Measurements from ENCODE around the gene TCP11. TPM values are rescaled to one million over a fixed set of nuclear protein-coding genes. Genes with fewer than 3 reads are reported as not detected.

Gene TCP11
- total and polyA plus RNA-seq, 3 experiments from 2014 or later, result not detected

DNA sequence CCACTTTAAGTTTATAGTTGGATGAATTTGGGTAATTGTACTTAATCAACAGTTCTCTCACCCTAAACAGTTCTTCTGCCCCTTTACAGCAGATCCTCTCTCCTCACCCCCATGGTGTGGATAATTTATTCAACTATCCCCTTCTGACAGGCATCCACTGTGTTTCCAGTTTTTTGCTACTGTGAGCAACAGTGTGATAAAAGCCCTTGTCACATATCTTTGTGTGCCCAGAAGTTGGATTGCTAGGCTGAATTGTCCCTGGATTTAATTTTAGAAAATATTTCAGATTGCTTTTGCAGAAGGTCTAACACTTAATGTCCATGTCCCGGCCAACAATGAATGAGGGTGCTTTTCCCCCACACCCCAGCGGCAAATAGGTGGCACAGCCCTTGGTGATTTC lies 42.1 kb upstream of the TCP11 start:
- H3K27ac Mint-ChIP-seq, result no peak overlapping the region
- H3K36me3 Mint-ChIP-seq, result no peaks in the 10 kb centered on the region
- H3K36me3 ChIP-seq (ENCODE audit: insufficient read depth, low read length), result no peaks in the 10 kb centered on the region
- ChIA-PET CTCF (no interaction called here), POLR2A (no interaction called here)
- H3K4me3 Mint-ChIP-seq, result no peak overlapping the region
- no peak for DNase-seq
- no peaks in the 10 kb centered on the region for H3K4me1 ChIP-seq (ENCODE audit: insufficient read depth, low read length)
- no peaks in the 10 kb centered on the region for H3K9me3 Mint-ChIP-seq
- H3K27ac ChIP-seq (ENCODE audit: low read depth, low read length), result no peak overlapping the region
- peaks cover 3% of the 10 kb centered on the region for H3K27me3 ChIP-seq (ENCODE audit: insufficient read depth, low read length, poor library complexity, severe bottlenecking)
- peaks cover 13 to 47% of the 10 kb centered on the region in 2 donors for H3K27me3 Mint-ChIP-seq
- H3K4me3 ChIP-seq (ENCODE audit: low read length), result no peak overlapping the region
- no peaks in the 10 kb centered on the region for H3K9me3 ChIP-seq (ENCODE audit: low read length)
- H3K4me1 Mint-ChIP-seq, result peaks cover 0 to 3% (median 0%) of the 10 kb centered on the region in 3 donors

DNA sequence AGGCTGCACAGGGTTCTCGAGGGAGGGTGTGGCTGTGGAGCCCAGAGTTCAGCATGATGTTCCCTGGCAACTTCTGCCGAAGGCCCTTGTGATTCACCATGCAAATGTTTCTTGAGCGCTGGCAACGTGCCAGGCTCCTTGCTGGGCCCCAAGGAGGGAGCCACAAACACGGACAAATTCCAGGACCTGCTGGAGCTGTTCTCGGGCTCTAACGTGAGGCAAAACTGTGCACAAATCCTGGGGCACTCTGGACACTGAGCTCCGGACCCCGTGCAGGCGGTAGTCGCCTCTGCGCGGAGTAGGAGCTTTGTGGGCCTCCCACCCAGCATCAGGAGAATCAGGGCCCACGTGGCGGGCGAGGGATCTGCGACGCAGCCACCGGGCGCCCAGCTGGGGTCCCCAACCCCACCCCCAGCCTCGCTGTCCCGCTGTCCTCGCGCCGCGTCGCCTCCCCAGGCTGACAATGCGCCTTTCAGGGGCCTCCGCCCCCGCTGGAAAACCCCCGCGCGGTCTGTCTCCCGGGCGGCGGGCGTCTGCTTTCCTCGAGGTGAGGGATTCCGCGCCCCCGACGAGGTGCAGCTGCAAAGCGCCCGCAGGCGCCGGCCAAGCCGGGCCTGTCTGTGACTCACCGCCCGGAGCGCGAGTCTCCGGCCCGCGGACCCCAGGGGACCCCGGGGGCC lies 40.9 kb upstream of the TCP11 start:
- peaks cover 3% of the 10 kb centered on the region for H3K27me3 ChIP-seq (ENCODE audit: insufficient read depth, low read length, poor library complexity, severe bottlenecking)
- peaks cover 17 to 45% of the 10 kb centered on the region in 2 donors for H3K27me3 Mint-ChIP-seq
- no peaks in the 10 kb centered on the region for H3K9me3 Mint-ChIP-seq
- H3K4me1 ChIP-seq (ENCODE audit: insufficient read depth, low read length), result no peaks in the 10 kb centered on the region
- H3K36me3 Mint-ChIP-seq, result no peaks in the 10 kb centered on the region
- H3K4me3 ChIP-seq (ENCODE audit: low read length), result no peak overlapping the region
- no peak overlapping the region for H3K27ac ChIP-seq (ENCODE audit: low read depth, low read length)
- no peak overlapping the region for H3K4me3 Mint-ChIP-seq
- CTCF ChIA-PET, result no interaction called here
- POLR2A ChIA-PET, result no interaction called here
- H3K27ac Mint-ChIP-seq, result no peak overlapping the region
- no peaks in the 10 kb centered on the region for H3K36me3 ChIP-seq (ENCODE audit: insufficient read depth, low read length)
- H3K9me3 ChIP-seq (ENCODE audit: low read length), result no peaks in the 10 kb centered on the region
- DNase-seq, result no peak
- peaks cover 0 to 3% (median 0%) of the 10 kb centered on the region in 3 donors for H3K4me1 Mint-ChIP-seq

DNA sequence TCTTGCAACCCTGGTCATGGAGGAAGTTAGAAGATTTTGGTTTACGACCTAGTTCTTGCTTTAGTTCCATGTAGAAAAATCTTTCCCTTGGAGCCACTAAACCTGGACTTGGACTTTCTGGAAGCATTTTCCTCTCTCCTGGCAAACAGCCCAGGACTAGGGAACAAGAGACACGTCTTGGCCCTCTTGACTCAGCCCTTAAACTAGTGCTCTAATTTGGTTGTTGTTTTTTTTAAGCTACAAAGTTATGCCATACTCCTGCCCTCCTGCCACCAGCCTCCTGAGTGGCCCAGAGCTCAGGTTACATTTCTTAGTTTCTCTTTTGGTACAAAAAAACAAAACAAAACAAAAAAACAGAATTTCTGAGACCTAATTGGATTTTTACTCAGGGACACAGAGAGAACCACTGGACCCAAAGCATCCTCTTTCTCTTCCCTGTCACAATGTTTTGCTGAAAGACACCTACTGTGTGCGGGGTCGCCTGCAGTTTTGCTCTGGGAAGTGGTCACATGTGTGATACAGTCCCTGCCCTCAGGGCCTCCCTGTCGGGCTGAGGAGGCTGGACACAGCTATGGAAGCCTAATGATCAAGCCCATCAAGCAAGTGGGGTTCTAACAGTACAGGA lies 40.3 kb upstream of the TCP11 start:
- ChIA-PET POLR2A (no interaction called here), CTCF (no interaction called here)
- H3K9me3 Mint-ChIP-seq, result no peaks in the 10 kb centered on the region

DNA sequence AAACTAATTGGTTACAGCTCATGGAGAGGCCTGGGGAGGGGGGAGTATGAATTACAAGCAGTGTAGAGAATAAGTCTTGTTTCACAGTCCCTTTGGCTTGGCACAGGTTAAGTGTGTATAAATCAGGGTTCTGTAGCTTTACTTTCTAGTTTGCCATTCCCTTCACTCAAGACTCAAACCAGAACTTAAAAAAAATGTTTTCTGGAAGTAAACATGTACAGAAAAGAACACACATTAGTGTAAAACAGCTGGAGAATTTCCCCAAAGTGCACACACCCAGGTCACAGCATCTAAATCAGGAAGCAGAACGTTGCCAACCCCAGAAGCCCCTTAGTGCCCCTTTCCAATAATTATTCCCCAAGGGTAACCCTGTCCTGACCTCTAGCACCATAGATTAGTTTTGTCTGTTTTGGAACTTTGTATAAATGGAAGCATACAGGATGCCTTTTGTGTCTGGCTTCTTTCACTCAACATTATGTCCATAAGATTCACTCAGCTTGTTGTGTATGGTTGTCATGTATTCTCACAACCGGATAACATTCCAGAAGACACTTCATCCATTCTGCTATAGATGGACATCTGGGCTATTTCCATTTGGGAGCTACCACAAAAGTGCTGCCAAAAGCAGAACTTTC lies 38.9 kb upstream of the TCP11 start:
- Mint-ChIP-seq H3K9me3 (no peaks in the 10 kb centered on the region), H3K4me3 (no peak overlapping the region), H3K36me3 (no peaks in the 10 kb centered on the region), H3K27ac (no peak overlapping the region), H3K4me1 (peaks cover 0 to 3% (median 0%) of the 10 kb centered on the region in 3 donors), H3K27me3 (peaks cover 14 to 31% of the 10 kb centered on the region in 2 donors)
- H3K4me3 ChIP-seq (ENCODE audit: low read length), result no peak overlapping the region
- CTCF ChIA-PET, result interaction anchor here (1.4 kb wide), 1 partner anchor 8 kb away, joined by 4 read pairs; no protein-coding TSS in a partner anchor
- peaks cover 3% of the 10 kb centered on the region for H3K27me3 ChIP-seq (ENCODE audit: insufficient read depth, low read length, poor library complexity, severe bottlenecking)
- POLR2A ChIA-PET, result no interaction called here
- H3K4me1 ChIP-seq (ENCODE audit: insufficient read depth, low read length), result no peaks in the 10 kb centered on the region
- H3K27ac ChIP-seq (ENCODE audit: low read depth, low read length), result no peak overlapping the region
- no peaks in the 10 kb centered on the region for H3K36me3 ChIP-seq (ENCODE audit: insufficient read depth, low read length)
- DNase-seq, result no peak
- H3K9me3 ChIP-seq (ENCODE audit: low read length), result no peaks in the 10 kb centered on the region

More for the DNA sequence above, 40.3 kb upstream of the TCP11 start:
- no peak overlapping the region for H3K4me3 Mint-ChIP-seq
- Histone ChIP-seq H3K27ac (ENCODE audit: low read depth, low read length) (no peak overlapping the region), H3K4me1 (ENCODE audit: insufficient read depth, low read length) (no peaks in the 10 kb centered on the region), H3K36me3 (ENCODE audit: insufficient read depth, low read length) (no peaks in the 10 kb centered on the region), H3K4me3 (ENCODE audit: low read length) (no peak overlapping the region), H3K27me3 (ENCODE audit: insufficient read depth, low read length, poor library complexity, severe bottlenecking) (peaks cover 3% of the 10 kb centered on the region), H3K9me3 (ENCODE audit: low read length) (no peaks in the 10 kb centered on the region)
- H3K27me3 Mint-ChIP-seq, result peaks cover 17 to 41% of the 10 kb centered on the region in 2 donors
- no peak overlapping the region for H3K27ac Mint-ChIP-seq
- DNase-seq, result no peak
- no peaks in the 10 kb centered on the region for H3K36me3 Mint-ChIP-seq
- peaks cover 0 to 3% (median 0%) of the 10 kb centered on the region in 3 donors for H3K4me1 Mint-ChIP-seq

DNA sequence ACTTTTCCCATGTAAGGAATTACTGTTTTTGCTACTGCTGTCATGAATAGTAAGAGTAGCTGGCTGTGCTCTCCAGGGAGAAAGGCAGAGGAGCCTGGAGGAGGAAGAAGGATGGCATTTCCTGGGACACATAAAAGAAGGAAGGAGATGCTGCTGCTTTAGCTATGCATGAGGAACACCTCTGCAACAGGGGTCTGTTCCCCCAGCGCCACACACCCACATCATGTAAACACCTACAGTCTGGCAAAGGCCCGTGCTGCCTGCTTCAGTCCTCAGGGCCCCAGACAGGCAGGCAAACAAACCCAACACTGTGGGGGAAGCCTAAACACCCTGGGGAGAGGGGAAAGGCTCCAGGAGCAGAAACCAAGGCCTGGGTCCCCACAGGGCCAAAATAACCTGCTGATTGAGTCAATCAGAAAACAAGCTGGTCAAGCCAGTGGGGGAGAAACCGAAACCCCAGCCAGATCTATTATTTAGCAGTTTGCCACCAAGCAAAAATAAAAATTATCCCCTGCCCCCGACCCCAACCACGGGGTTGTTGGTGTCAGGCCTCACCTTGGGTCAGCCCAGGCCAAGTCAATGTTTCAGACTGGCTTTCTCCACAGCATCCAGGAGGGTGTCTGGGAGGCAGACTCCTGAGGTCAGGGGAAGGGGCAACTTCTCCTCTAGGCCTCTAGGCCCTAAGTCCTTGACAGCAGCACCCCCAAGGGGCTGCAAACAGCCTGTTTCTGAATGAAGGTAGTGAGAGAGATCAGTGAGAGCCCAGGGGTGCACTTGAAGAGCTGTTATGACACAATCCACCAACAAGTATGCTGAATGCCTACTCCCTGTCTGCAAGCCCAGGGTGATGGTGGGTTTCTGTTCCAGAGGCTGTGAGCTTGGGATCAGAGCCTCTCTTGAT lies 38.0 kb upstream of the TCP11 start:
- POLR2A ChIA-PET, result no interaction called here
- no peaks in the 10 kb centered on the region for H3K9me3 Mint-ChIP-seq
- H3K4me3 Mint-ChIP-seq, result no peak overlapping the region

DNA sequence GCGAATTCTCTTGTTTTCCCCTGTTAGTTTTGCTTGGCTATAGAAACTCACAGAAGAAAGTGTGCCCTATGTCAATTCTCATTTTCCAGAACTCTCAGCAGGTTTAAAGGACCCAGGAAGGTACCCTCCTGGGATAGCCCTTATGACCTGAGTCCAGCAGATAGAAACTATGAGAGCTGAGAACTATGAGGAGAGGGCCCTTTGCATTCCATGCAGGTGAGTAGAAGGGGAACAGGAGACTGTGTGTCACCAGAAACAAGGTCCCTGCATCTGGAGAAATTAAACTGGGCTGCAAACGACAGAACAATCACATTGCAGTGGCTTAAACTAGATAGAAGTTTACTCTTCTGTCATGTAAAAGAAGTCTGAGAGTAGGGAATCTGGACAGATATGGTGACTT lies 36.9 kb upstream of the TCP11 start:
- no peak overlapping the region for H3K4me3 Mint-ChIP-seq
- DNase-seq, result no peak
- H3K36me3 Mint-ChIP-seq, result peaks cover 0 to 3% (median 0%) of the 10 kb centered on the region in 3 donors
- peaks cover 3% of the 10 kb centered on the region for H3K27me3 ChIP-seq (ENCODE audit: insufficient read depth, low read length, poor library complexity, severe bottlenecking)
- no peak overlapping the region for H3K4me3 ChIP-seq (ENCODE audit: low read length)
- H3K36me3 ChIP-seq (ENCODE audit: insufficient read depth, low read length), result no peaks in the 10 kb centered on the region
- peaks cover 10 to 17% (median 13%) of the 10 kb centered on the region in 3 donors for H3K4me1 Mint-ChIP-seq
- no peaks in the 10 kb centered on the region for H3K9me3 ChIP-seq (ENCODE audit: low read length)
- H3K27me3 Mint-ChIP-seq, result peaks cover 9 to 28% of the 10 kb centered on the region in 2 donors
- H3K27ac Mint-ChIP-seq, result no peak overlapping the region
- ChIA-PET POLR2A (no interaction called here), CTCF (no interaction called here)
- no peaks in the 10 kb centered on the region for H3K9me3 Mint-ChIP-seq
- no peaks in the 10 kb centered on the region for H3K4me1 ChIP-seq (ENCODE audit: insufficient read depth, low read length)
- no peak overlapping the region for H3K27ac ChIP-seq (ENCODE audit: low read depth, low read length)

More for the DNA sequence above, 38.0 kb upstream of the TCP11 start:
- DNase-seq, result no peak
- no peak overlapping the region for H3K27ac ChIP-seq (ENCODE audit: low read depth, low read length)
- peaks cover under 1 to 6% (median 1%) of the 10 kb centered on the region in 3 donors for H3K4me1 Mint-ChIP-seq
- peaks cover 15 to 28% of the 10 kb centered on the region in 2 donors for H3K27me3 Mint-ChIP-seq
- H3K4me3 ChIP-seq (ENCODE audit: low read length), result no peak overlapping the region
- CTCF ChIA-PET, result interaction anchor here (1.4 kb wide), 1 partner anchor 9 kb away, joined by 4 read pairs; no protein-coding TSS in a partner anchor
- H3K4me1 ChIP-seq (ENCODE audit: insufficient read depth, low read length), result no peaks in the 10 kb centered on the region
- H3K27ac Mint-ChIP-seq, result peak overlapping the region in 2 of 8 donors; percentile 39 to 55
- H3K9me3 ChIP-seq (ENCODE audit: low read length), result no peaks in the 10 kb centered on the region
- H3K27me3 ChIP-seq (ENCODE audit: insufficient read depth, low read length, poor library complexity, severe bottlenecking), result peaks cover 3% of the 10 kb centered on the region
- H3K36me3 ChIP-seq (ENCODE audit: insufficient read depth, low read length), result no peaks in the 10 kb centered on the region
- no peaks in the 10 kb centered on the region for H3K36me3 Mint-ChIP-seq

DNA sequence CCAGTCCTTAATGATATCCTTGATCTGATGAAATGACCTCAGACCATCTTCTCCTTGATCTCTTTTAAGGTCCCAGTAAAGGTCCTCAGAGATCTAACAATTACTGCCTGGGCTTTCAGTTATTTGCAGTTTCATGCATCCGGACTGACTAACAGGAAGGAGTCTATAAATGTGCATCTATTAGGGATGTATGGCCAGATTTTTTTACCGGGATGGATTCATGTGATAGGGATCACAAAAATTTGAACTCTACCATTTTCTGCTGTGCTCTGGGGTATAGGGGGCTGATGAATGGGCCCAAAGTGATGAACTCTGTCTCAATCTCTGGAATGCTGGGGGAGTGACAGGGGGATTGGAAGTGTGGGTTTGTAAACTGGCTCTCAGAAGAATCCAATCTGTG lies 36.5 kb upstream of the TCP11 start:
- DNase-seq, result no peak
- Histone ChIP-seq H3K9me3 (ENCODE audit: low read length) (no peaks in the 10 kb centered on the region), H3K27ac (ENCODE audit: low read depth, low read length) (no peak overlapping the region), H3K4me3 (ENCODE audit: low read length) (no peak overlapping the region), H3K4me1 (ENCODE audit: insufficient read depth, low read length) (no peaks in the 10 kb centered on the region), H3K27me3 (ENCODE audit: insufficient read depth, low read length, poor library complexity, severe bottlenecking) (peaks cover 3% of the 10 kb centered on the region), H3K36me3 (ENCODE audit: insufficient read depth, low read length) (no peaks in the 10 kb centered on the region)
- ChIA-PET CTCF (no interaction called here), POLR2A (no interaction called here)
- no peak overlapping the region for H3K27ac Mint-ChIP-seq
- H3K27me3 Mint-ChIP-seq, result peaks cover 7 to 27% of the 10 kb centered on the region in 2 donors
- H3K9me3 Mint-ChIP-seq, result no peaks in the 10 kb centered on the region
- H3K4me3 Mint-ChIP-seq, result no peak overlapping the region
- H3K4me1 Mint-ChIP-seq, result peaks cover 10 to 17% (median 16%) of the 10 kb centered on the region in 3 donors
- H3K36me3 Mint-ChIP-seq, result peaks cover 0 to 3% (median 0%) of the 10 kb centered on the region in 3 donors

All from CD8-positive, alpha-beta memory T cell (primary cell).